ENCODE results near the gene IL7R. TPM values are rescaled to one million over a fixed set of nuclear protein-coding genes. Genes with fewer than 3 reads are reported as not detected.

Gene IL7R
- total RNA-seq, 1 experiment from 2014 or later = 0.14 TPM

DNA sequence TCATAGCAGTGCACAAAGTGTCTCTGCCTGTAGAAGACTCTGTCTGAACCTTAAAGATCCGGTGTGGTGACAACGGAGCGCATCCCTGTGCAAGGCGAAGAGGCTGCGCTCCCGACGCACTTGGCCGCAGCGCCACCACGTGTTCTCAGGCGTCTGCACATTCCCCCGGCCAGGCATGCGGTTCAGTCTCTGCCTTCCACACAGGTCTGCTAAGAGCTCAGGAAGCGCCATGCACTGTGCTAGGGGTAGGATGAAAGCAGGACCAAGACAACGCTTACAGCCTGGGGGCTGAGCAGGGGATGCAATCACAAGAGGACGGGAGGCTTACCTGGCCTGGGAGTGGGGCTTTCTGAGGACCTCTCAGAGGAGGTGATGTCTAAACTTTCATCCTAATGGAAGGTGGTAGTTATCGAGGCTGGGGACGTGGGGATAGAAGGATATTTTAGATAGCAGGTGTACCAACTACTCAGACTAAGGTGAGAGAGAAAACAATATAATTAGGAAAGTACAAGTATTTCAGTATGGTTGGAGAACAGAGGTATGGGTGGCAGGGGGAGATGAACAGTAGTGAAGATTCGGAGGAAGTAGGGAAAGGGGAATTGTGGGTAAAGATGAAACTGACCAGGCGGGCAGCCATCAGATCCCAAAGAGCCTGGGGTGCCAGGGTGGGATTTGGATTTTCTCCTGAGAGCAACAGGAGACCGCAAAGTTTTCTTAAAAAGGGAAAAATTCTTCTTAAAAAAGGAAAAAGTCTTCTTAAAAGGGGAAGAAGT lies 68.4 kb downstream of the IL7R start:
- H3K9me3 ChIP-seq (replicated peaks) = no peaks in the 10 kb centered on the region
- DNase-seq = no peak
- H3K36me3 ChIP-seq = no peaks in the 10 kb centered on the region
- H3K4me3 ChIP-seq = no peak overlapping the region
- no peaks in the 10 kb centered on the region for H3K4me1 ChIP-seq
- peaks cover 7% of the 10 kb centered on the region; the same call in 1 of the 2 replicates for H3K27me3 ChIP-seq
- no peak overlapping the region for H3K27ac ChIP-seq

DNA sequence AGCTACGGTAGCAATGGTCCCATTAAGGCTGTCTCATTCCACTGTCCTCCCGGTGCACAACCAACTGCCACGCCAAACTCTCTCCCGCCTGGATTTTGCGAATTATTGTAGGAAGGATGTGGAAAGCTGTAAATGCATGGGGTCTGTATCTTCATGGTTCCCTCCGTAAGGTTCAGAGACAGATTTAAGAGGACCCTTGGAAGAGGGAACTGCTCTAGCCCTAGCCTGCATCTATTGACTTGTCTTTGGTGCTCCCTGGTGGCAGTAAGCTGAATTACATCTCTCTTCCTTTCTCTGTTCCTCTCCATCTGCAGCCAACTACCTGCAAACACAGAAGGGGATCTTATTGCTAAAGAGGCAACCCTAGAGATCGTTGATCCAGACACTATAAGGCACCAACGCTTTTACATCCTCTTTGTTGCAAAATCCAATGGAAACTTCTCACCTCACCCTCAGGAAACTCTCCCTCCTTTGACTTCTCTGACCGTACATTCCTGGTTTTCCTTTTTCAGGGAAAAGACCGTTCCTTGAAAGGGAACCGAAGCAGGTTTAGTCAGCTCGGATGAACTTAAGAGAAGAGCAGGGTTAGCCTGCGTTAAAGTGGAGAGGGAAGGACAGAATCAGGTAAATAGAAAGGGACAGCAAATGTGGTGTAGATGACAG lies 69.8 kb downstream of the IL7R start:
- peak; percentile 35 to 75 for DNase-seq
- no peaks in the 10 kb centered on the region for H3K9me3 ChIP-seq (replicated peaks)
- H3K4me1 ChIP-seq = no peaks in the 10 kb centered on the region
- peaks cover 7% of the 10 kb centered on the region; the same call in 1 of the 2 replicates for H3K27me3 ChIP-seq
- no peak overlapping the region for H3K27ac ChIP-seq
- H3K4me3 ChIP-seq = no peak overlapping the region
- no peaks in the 10 kb centered on the region for H3K36me3 ChIP-seq

Other genes with a start within 250 kb of the IL7R start
- not detected in 2 replicates for gene SPEF2, start 239.0 kb upstream of the IL7R start, total RNA-seq (2014; rRNA removed; shearing (Covaris generic))
- not detected in 2 replicates for gene CAPSL, start 81.7 kb downstream of the IL7R start, total RNA-seq (2014; rRNA removed; shearing (Covaris generic))
- gene UGT3A1, start 134.5 kb downstream of the IL7R start, total RNA-seq (2014; rRNA removed; shearing (Covaris generic)) = 1.9 and 2.0 TPM in 2 replicates
- gene UGT3A2, start 210.0 kb downstream of the IL7R start, total RNA-seq (2014; rRNA removed; shearing (Covaris generic)) = not detected in 2 replicates